ENCODE measurements around the gene PDYN.

The PDYN gene

GRCh38 chr20:1953621-1954020 lies 40.2 kb downstream of the PDYN start:
- Histone ChIP-seq H3K4me3 (IDR thresholded peaks at IDR 0.05; ENCODE audit: insufficient read depth, low read depth, low read length) (no peak overlapping the region), H3K79me2 (ENCODE audit: insufficient read depth, low read depth) (no peaks in the 10 kb centered on the region), H2AFZ (ENCODE audit: low read depth) (no peak overlapping the region), H3K4me1 (ENCODE audit: low read depth, poor library complexity, severe bottlenecking) (no peaks in the 10 kb centered on the region), H3K4me2 (no peak overlapping the region), H3K9ac (no peak overlapping the region), H4K20me1 (ENCODE audit: insufficient read depth) (no peaks in the 10 kb centered on the region), H3K27me3 (ENCODE audit: insufficient read depth, low read depth) (no peaks in the 10 kb centered on the region), H3K36me3 (ENCODE audit: insufficient read depth) (no peaks in the 10 kb centered on the region), H3K27ac (no peak overlapping the region)
- TF ChIP-seq, protein P1, sequence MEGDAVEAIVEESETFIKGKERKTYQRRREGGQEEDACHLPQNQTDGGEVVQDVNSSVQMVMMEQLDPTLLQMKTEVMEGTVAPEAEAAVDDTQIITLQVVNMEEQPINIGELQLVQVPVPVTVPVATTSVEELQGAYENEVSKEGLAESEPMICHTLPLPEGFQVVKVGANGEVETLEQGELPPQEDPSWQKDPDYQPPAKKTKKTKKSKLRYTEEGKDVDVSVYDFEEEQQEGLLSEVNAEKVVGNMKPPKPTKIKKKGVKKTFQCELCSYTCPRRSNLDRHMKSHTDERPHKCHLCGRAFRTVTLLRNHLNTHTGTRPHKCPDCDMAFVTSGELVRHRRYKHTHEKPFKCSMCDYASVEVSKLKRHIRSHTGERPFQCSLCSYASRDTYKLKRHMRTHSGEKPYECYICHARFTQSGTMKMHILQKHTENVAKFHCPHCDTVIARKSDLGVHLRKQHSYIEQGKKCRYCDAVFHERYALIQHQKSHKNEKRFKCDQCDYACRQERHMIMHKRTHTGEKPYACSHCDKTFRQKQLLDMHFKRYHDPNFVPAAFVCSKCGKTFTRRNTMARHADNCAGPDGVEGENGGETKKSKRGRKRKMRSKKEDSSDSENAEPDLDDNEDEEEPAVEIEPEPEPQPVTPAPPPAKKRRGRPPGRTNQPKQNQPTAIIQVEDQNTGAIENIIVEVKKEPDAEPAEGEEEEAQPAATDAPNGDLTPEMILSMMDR (conservative IDR thresholded peaks at IDR 0.05; ENCODE audit: low read depth, low read length): no peak

DNA sequence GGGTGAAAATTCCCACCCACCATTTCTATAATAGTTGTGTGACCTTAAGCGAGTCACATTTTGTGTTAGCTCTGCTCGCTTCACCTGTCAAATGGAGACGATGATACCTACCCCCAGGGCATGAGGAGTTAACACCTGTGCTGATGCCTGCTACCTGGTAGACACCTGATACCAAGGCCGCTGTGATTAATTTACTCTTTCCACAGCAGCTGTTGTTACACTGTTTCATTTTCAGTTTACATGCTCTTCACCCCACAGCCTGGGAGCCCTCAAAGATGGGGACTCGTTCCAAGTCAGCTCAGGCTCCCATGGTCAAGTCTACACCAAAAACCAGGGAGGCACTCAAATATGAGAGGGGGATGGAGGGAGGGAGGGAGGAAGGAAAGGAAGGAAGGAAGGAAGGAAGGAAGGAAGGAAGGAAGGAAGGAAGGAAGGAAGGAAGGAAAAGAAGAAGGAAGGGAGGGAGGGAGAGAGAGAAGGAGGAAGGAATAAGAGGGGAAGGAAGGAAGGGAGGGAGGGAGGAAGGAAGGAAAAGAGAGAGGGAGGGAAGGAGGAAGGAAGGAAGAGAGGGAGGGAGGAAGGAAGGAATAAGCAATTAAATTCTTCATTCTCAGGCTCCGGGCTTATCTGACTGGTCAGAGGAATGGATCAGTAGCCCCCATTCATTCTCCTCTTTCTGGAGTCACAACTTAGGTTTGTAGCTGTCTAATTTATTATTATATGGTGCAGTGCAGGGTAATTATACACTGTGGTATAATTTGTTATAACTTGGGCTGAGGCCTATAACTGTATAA lies 40.9 kb downstream of the PDYN start:
- no peaks in the 10 kb centered on the region for H3K4me1 ChIP-seq (ENCODE audit: low read depth, poor library complexity, severe bottlenecking)
- H3K79me2 ChIP-seq (ENCODE audit: insufficient read depth, low read depth): no peaks in the 10 kb centered on the region
- no peaks in the 10 kb centered on the region for H3K27me3 ChIP-seq (ENCODE audit: insufficient read depth, low read depth)
- H3K9ac ChIP-seq: no peak overlapping the region
- no peak overlapping the region for H2AFZ ChIP-seq (ENCODE audit: low read depth)
- no peaks in the 10 kb centered on the region for H3K36me3 ChIP-seq (ENCODE audit: insufficient read depth)
- H4K20me1 ChIP-seq (ENCODE audit: insufficient read depth): no peaks in the 10 kb centered on the region
- H3K27ac ChIP-seq: no peak overlapping the region
- no peak overlapping the region for H3K4me2 ChIP-seq
- TF ChIP-seq, protein P1 (conservative IDR thresholded peaks at IDR 0.05; ENCODE audit: low read depth, low read length): no peak
- no peak overlapping the region for H3K4me3 ChIP-seq (IDR thresholded peaks at IDR 0.05; ENCODE audit: insufficient read depth, low read depth, low read length)

DNA sequence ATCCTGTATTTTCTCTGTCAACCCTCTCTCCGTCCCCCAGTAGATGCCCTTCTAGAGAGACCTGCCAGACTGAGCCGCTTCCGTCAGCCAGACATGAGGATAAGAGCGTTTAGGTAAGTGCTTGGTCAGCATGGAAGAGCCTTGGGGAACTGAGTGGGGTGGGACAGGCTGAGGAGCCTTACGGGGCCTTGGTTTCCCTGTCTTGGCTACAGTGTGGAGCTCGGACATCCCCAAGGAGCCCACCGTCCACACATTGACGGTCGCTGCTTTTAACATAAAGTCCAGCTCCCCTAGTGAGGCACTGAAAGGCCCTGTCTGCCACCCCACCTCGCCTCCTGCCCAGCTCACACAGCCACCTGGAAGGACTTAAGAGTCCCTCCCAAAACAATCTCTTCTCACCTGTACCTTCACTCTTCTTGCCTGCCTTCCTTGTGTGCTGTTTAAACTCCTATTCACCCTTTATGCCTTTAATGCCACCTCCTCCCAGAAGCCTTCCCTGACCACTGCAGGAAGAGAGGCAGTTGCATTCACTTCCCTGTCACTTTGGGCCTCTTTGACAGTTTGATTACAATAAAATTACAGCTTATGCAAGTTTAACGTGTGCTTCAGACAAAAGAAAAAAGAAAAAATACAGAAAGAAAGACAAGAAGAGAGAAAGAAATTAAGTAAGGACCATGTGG lies 42.3 kb downstream of the PDYN start:
- H3K79me2 ChIP-seq (ENCODE audit: insufficient read depth, low read depth): no peaks in the 10 kb centered on the region
- H3K4me3 ChIP-seq (IDR thresholded peaks at IDR 0.05; ENCODE audit: insufficient read depth, low read depth, low read length): no peak overlapping the region
- no peaks in the 10 kb centered on the region for H4K20me1 ChIP-seq (ENCODE audit: insufficient read depth)
- no peak overlapping the region for H3K9ac ChIP-seq
- H3K4me2 ChIP-seq: no peak overlapping the region
- no peak overlapping the region for H3K27ac ChIP-seq
- no peaks in the 10 kb centered on the region for H3K4me1 ChIP-seq (ENCODE audit: low read depth, poor library complexity, severe bottlenecking)
- TF ChIP-seq, protein P1 (conservative IDR thresholded peaks at IDR 0.05; ENCODE audit: low read depth, low read length): no peak
- H2AFZ ChIP-seq (ENCODE audit: low read depth): no peak overlapping the region
- H3K27me3 ChIP-seq (ENCODE audit: insufficient read depth, low read depth): no peaks in the 10 kb centered on the region
- no peaks in the 10 kb centered on the region for H3K36me3 ChIP-seq (ENCODE audit: insufficient read depth)

GRCh38 chr20:1950836-1951235 lies 43.0 kb downstream of the PDYN start:
- TF ChIP-seq, protein P1 (conservative IDR thresholded peaks at IDR 0.05; ENCODE audit: low read depth, low read length): no peak
- no peaks in the 10 kb centered on the region for H3K27me3 ChIP-seq (ENCODE audit: insufficient read depth, low read depth)
- H3K9ac ChIP-seq: no peak overlapping the region
- H4K20me1 ChIP-seq (ENCODE audit: insufficient read depth): no peaks in the 10 kb centered on the region
- no peaks in the 10 kb centered on the region for H3K4me1 ChIP-seq (ENCODE audit: low read depth, poor library complexity, severe bottlenecking)
- H3K4me2 ChIP-seq: no peak overlapping the region
- H2AFZ ChIP-seq (ENCODE audit: low read depth): no peak overlapping the region
- H3K79me2 ChIP-seq (ENCODE audit: insufficient read depth, low read depth): no peaks in the 10 kb centered on the region
- no peak overlapping the region for H3K27ac ChIP-seq
- H3K36me3 ChIP-seq (ENCODE audit: insufficient read depth): no peaks in the 10 kb centered on the region
- H3K4me3 ChIP-seq (IDR thresholded peaks at IDR 0.05; ENCODE audit: insufficient read depth, low read depth, low read length): no peak overlapping the region
